Ishikawa (cell line): ENCODE results near the gene METTL9.

Experiments
- CEBPB ChIP-seq: IDR thresholded peaks from 2 replicates; pipeline ENCODE4 v1.6.1; 2012
- CREB1 ChIP-seq: IDR thresholded peaks from 2 replicates; pipeline ENCODE4 v1.6.1; 2012; ENCODE audit warnings: low read depth
- EGR1 ChIP-seq: IDR thresholded peaks from 2 replicates; pipeline ENCODE4 v1.6.1; 2012
- EP300 ChIP-seq: IDR thresholded peaks from 2 replicates; pipeline ENCODE4 v1.6.1; 2012; ENCODE audit warnings: borderline replicate concordance
- FOXM1 ChIP-seq: IDR thresholded peaks from 2 replicates; pipeline ENCODE4 v1.6.1; 2012; ENCODE audit warnings: low read depth, borderline replicate concordance
- NFIC ChIP-seq: IDR thresholded peaks from 2 replicates; pipeline ENCODE4 v1.6.1; 2012
- RAD21 ChIP-seq: IDR thresholded peaks from 2 replicates; pipeline ENCODE4 v1.6.1; 2012; ENCODE audit warnings: low read depth
- TAF1 ChIP-seq: IDR thresholded peaks from 2 replicates; pipeline ENCODE4 v1.6.1; 2012; ENCODE audit warnings: low read depth, mild to moderate bottlenecking
- TCF12 ChIP-seq: IDR thresholded peaks from 2 replicates; pipeline ENCODE4 v1.6.1; 2012; ENCODE audit warnings: low read depth
- TEAD4 ChIP-seq: IDR thresholded peaks from 2 replicates; pipeline ENCODE4 v1.6.1; 2012
- YY1 ChIP-seq: IDR thresholded peaks from 2 replicates; pipeline ENCODE4 v1.6.1; 2012; ENCODE audit warnings: low read depth
- ZBTB7A ChIP-seq: IDR thresholded peaks from 2 replicates; pipeline ENCODE4 v1.6.1; 2012; ENCODE audit warnings: low read depth
- TF ChIP-seq, protein P1 (sequence below): IDR thresholded peaks from 2 replicates; pipeline ENCODE4 v1.6.1; 2012
- TF ChIP-seq, protein P2 (sequence below): IDR thresholded peaks from 2 replicates; pipeline ENCODE4 v1.6.1; 2012
- TF ChIP-seq, protein P3 (sequence below): IDR thresholded peaks from 2 replicates; pipeline ENCODE4 v1.6.1; 2012; ENCODE audit warnings: low read depth, mild to moderate bottlenecking

Gene METTL9

GRCh38 chr16:21563676-21564075 is 35.7 kb upstream of the METTL9 start:
- no peak for TF ChIP-seq FOXM1

- no peak for TF ChIP-seq NFIC
- TF ChIP-seq, protein P1, sequence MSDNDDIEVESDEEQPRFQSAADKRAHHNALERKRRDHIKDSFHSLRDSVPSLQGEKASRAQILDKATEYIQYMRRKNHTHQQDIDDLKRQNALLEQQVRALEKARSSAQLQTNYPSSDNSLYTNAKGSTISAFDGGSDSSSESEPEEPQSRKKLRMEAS: no peak
- TF ChIP-seq RAD21: no peak
- TF ChIP-seq YY1: no peak
- no peak for TF ChIP-seq TEAD4
- TF ChIP-seq TCF12: no peak
Measured at GRCh38 chr16:21565507-21565860, 33.9 kb upstream of the METTL9 start.

DNA sequence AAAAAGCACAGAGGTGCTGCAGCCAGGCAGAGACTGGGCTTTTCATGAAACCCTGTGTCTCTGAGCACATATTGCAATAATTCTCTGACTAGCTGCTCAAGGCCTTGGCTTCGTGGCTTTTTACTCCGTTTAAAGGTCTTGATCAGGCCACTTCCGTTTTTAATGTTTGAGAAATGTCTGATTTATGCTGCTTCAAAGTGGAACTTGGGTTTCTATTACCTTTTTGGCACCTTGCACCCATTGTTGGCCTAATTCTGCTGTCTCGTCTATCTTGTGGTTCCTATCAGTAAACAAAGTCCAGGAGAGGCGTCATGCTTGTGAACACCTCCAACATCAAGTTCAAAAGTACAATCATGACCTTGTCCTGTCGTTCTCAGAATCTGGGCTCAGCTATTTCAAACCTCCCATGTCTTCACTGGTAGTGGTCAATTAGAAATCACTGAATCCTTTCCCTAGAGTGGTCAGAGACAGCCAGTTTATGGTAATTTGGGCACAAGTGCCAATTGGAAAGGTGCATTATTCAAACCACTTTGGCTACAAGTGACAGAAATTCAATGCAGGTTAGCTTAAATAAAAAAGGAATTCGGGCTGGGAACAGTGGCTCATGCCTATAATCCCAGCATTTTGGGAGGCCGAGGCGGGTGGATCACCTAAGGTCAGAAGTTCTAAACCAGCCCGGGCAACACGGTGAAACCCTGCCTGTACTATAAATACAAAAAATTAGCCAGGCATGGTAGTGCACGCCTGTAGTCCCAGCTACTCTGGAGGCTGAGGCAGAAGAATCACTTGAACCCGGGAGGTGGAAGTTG is 33.3 kb upstream of the METTL9 start:
- TF ChIP-seq EGR1 (no peak), NFIC (no peak), TEAD4 (no peak), CEBPB (no peak), TCF12 (no peak), TAF1 (no peak), ZBTB7A (no peak), CREB1 (no peak), FOXM1 (no peak), RAD21 (no peak), EP300 (no peak), YY1 (no peak)
- TF ChIP-seq, protein P2, sequence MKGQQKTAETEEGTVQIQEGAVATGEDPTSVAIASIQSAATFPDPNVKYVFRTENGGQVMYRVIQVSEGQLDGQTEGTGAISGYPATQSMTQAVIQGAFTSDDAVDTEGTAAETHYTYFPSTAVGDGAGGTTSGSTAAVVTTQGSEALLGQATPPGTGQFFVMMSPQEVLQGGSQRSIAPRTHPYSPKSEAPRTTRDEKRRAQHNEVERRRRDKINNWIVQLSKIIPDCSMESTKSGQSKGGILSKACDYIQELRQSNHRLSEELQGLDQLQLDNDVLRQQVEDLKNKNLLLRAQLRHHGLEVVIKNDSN: no peak
- TF ChIP-seq, protein P3, sequence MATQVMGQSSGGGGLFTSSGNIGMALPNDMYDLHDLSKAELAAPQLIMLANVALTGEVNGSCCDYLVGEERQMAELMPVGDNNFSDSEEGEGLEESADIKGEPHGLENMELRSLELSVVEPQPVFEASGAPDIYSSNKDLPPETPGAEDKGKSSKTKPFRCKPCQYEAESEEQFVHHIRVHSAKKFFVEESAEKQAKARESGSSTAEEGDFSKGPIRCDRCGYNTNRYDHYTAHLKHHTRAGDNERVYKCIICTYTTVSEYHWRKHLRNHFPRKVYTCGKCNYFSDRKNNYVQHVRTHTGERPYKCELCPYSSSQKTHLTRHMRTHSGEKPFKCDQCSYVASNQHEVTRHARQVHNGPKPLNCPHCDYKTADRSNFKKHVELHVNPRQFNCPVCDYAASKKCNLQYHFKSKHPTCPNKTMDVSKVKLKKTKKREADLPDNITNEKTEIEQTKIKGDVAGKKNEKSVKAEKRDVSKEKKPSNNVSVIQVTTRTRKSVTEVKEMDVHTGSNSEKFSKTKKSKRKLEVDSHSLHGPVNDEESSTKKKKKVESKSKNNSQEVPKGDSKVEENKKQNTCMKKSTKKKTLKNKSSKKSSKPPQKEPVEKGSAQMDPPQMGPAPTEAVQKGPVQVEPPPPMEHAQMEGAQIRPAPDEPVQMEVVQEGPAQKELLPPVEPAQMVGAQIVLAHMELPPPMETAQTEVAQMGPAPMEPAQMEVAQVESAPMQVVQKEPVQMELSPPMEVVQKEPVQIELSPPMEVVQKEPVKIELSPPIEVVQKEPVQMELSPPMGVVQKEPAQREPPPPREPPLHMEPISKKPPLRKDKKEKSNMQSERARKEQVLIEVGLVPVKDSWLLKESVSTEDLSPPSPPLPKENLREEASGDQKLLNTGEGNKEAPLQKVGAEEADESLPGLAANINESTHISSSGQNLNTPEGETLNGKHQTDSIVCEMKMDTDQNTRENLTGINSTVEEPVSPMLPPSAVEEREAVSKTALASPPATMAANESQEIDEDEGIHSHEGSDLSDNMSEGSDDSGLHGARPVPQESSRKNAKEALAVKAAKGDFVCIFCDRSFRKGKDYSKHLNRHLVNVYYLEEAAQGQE: no peak
- TF ChIP-seq, protein P1: no peak

GRCh38 chr16:21566891-21567414 is 32.4 kb upstream of the METTL9 start:
- TF ChIP-seq, protein P1: no peak
- TF ChIP-seq RAD21: no peak
- TF ChIP-seq ZBTB7A: no peak
- TF ChIP-seq FOXM1: no peak
- TF ChIP-seq NFIC: no peak
- no peak for TF ChIP-seq TEAD4
- TF ChIP-seq CREB1: no peak
- TF ChIP-seq, protein P2: no peak
- no peak for TF ChIP-seq TCF12
- no peak for TF ChIP-seq TAF1
- no peak for TF ChIP-seq CEBPB
- no peak for TF ChIP-seq YY1
- no peak for TF ChIP-seq EGR1
- TF ChIP-seq, protein P3: no peak

GRCh38 chr16:21568502-21569189 is 30.7 kb upstream of the METTL9 start:
- TF ChIP-seq ZBTB7A: no peak
- no peak for TF ChIP-seq TCF12
- TF ChIP-seq EGR1: no peak
- TF ChIP-seq, protein P2: no peak
- TF ChIP-seq, protein P3: no peak
- no peak for TF ChIP-seq FOXM1
- TF ChIP-seq RAD21: no peak
- TF ChIP-seq, protein P1: no peak
- no peak for TF ChIP-seq CEBPB
- no peak for TF ChIP-seq NFIC
- no peak for TF ChIP-seq TAF1
- no peak for TF ChIP-seq CREB1
- TF ChIP-seq TEAD4: no peak
- TF ChIP-seq EP300: no peak
- no peak for TF ChIP-seq YY1
